HG02840 (cell line): Measurements from ENCODE around the gene HGD.

Experiments used
- ATAC-seq: cut with Tn5 transposase; IDR thresholded peaks from one replicate; pipeline ENCODE4 v1.9.1; 2021; ENCODE audit warnings: mild to moderate bottlenecking, moderate library complexity, moderate number of reproducible peaks; ENCODE audit not compliant: unreplicated experiment, low FRiP score

HGD gene

DNA sequence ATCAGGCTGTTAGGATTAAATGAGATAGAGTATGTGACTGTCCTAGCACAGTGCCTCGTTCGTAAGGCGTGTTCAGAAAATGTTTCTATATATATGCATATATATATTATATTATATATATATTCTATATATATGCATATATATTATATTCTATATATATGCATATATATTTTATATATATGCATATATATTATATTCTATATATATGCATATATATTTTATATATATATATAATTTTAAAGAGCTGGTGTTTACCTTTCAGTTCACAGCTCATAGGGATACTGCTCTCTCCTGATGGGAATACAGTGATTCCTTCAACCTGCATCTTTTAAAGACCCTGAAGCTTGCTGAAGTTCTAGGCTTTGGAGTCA lies 85.2 kb downstream of the HGD start:
- no peak for ATAC-seq

DNA sequence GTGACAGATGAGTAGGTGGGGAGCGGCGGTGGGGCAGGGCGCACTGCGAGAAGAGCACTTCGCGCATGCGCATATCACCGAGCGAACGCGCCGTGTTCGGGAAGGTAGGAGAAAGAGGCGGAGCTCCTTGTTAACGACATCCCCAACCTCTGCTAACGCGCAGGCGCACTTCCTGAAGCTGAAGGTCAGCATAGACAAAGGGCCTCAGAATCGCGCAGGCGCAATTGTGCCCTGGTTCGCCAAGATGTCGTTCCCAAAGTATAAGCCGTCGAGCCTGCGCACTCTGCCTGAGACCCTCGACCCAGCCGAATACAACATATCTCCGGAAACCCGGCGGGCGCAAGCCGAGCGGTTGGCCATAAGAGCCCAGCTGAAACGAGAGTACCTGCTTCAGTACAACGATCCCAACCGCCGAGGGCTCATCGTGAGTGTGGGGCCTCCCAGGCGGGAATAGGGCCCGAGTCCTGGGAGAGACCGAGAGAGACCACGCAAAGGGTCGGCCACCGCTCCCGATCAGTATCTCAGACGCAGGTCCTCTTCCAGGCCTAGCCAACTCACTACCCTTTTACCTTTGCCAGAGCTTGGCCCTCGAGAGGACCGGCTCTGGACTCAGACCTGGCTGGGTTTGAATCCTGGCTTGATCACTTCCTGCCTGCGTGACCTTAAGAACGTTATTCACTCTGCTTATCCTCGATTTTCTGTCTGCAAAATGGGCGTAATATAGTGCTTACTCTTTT lies 85.8 kb downstream of the HGD start, which contains the start of gene NDUFB4:
Gene NDUFB4, plus strand, starts transcription at position 221 of the 737 bp plus-strand sequence. Its CDS starts 24 bp downstream, at position 245.
- ATAC-seq, result peak; percentile 97

GRCh38 chr3:120595788-120596115 lies 86.3 kb downstream of the HGD start:
- no peak for ATAC-seq

GRCh38 chr3:120587332-120587975 lies 94.6 kb downstream of the HGD start:
- ATAC-seq, result no peak
